ENCODE data around the gene ATP6V1C2.

Gene ATP6V1C2

DNA sequence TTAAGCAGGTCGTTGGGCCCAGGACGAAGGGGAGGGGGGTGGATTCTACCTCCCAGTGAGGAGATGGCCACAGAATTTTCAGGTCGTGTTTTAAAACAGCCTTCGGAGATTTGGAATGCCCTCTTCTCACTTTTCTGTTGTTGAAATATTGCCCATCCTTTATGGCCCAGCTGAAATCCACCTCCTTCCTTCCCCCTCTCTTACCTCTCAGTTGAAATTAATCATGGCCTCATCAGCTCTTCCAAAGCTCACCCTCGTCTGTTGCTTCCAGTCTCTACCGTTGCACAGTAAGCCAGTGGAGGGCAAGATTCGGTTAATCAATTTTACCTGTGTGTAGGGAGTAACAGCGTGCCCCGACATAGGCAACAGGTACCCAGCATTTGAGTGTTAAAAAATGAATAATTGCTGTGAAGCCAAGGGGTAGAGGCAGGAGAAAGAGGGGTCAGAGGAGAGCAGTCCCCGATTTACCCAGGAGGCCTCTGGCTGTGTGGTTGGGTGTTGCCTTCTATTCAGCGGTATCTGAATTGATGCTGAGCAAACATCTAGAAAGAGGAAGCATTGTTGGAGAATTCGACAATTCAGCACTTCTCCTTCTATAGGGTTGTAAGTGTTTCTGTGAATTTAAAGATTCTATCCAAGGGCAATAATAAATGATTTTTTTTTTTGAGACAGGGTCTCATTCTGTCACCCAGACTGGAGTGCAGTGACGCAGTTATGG, 99.7 kb downstream of the ATP6V1C2 start:
- H3K4me3 Mint-ChIP-seq: no peak overlapping the region

GRCh38 chr2:10824191-10824590, 102.8 kb downstream of the ATP6V1C2 start:
- no peaks in the 10 kb centered on the region for H3K9me3 Mint-ChIP-seq
- peaks cover 49 to 78% of the 10 kb centered on the region in 2 donors for H3K27me3 Mint-ChIP-seq
- H3K36me3 Mint-ChIP-seq (ENCODE audit: insufficient read depth): no peaks in the 10 kb centered on the region
- DNase-seq (no peak), ATAC-seq (replicated peaks) (no peak)
- H3K4me1 Mint-ChIP-seq (ENCODE audit: low read depth in 2 of 2): no peaks in the 10 kb centered on the region
- H3K27ac Mint-ChIP-seq: no peak overlapping the region
- H3K4me3 Mint-ChIP-seq: no peak overlapping the region

More for the DNA sequence above, 99.7 kb downstream of the ATP6V1C2 start:
- no peaks in the 10 kb centered on the region for H3K4me1 Mint-ChIP-seq (ENCODE audit: low read depth in 2 of 2)
- no peak overlapping the region for H3K27ac Mint-ChIP-seq
- DNase-seq (no peak), ATAC-seq (replicated peaks) (no peak)
- peaks cover 45 to 72% of the 10 kb centered on the region in 2 donors for H3K27me3 Mint-ChIP-seq
- no peaks in the 10 kb centered on the region for H3K36me3 Mint-ChIP-seq (ENCODE audit: insufficient read depth)
- H3K9me3 Mint-ChIP-seq: no peaks in the 10 kb centered on the region

GRCh38 chr2:10826026-10826425, 104.6 kb downstream of the ATP6V1C2 start:
- DNase-seq: no peak
- Mint-ChIP-seq H3K27ac (no peak overlapping the region), H3K4me1 (ENCODE audit: low read depth in 2 of 2) (no peaks in the 10 kb centered on the region), H3K27me3 (peaks cover 46 to 78% of the 10 kb centered on the region in 2 donors), H3K36me3 (ENCODE audit: insufficient read depth) (no peaks in the 10 kb centered on the region), H3K4me3 (no peak overlapping the region), H3K9me3 (no peaks in the 10 kb centered on the region)
- ATAC-seq (replicated peaks): no peak

DNA sequence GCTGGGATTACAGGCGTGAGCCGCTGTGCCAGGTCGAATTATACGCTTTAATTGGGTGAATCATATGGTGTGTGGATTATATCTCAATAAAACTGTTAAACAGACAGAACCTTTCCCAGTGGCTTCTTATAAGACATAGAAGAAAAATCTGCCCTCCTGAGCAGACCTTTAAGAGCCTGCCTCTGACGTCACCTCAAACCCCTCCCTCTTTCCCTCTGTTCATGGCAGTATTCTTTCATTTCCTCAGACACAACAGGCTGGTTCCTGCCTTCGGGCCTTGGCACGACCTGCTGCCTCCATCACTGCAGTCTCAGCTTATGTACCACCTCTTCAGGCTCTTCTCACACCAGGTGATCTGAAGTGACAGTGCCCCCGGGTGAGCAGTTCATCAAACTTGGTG, 105.2 kb downstream of the ATP6V1C2 start:
- Mint-ChIP-seq H3K27me3 (peaks cover 49 to 79% of the 10 kb centered on the region in 2 donors), H3K36me3 (ENCODE audit: insufficient read depth) (no peaks in the 10 kb centered on the region), H3K4me3 (no peak overlapping the region)

DNA sequence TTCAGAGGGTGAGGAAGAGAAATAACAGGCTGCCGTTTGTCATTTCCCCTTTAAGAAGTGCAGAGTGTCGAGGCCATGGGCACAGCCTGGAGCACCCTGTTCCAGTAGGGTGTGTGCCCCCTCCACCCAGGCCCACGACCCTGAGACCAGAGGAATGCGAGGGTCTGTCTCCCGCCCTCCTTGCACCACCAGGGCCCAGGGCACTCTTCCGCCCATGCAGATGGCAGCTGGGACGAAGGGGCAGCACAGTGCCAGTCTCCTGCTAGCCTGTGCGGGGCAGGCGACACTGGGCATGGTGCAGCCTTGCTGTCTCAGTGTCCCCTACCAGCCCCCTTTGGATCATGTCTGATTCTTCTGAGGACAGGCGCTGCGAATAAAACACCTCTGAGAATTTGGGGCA, 106.9 kb downstream of the ATP6V1C2 start:
- H3K36me3 Mint-ChIP-seq (ENCODE audit: insufficient read depth): no peaks in the 10 kb centered on the region
- no peaks in the 10 kb centered on the region for H3K9me3 Mint-ChIP-seq
- no peak for DNase-seq
- peaks cover 0 to 5% of the 10 kb centered on the region in 2 donors for H3K4me1 Mint-ChIP-seq (ENCODE audit: low read depth in 2 of 2)
- H3K27ac Mint-ChIP-seq: no peak overlapping the region
- H3K4me3 Mint-ChIP-seq: no peak overlapping the region
- H3K27me3 Mint-ChIP-seq: peaks cover 57 to 89% of the 10 kb centered on the region in 2 donors
- no peak for ATAC-seq (replicated peaks)

More for the DNA sequence above, 105.2 kb downstream of the ATP6V1C2 start:
- Mint-ChIP-seq H3K4me1 (ENCODE audit: low read depth in 2 of 2) (no peaks in the 10 kb centered on the region), H3K9me3 (no peaks in the 10 kb centered on the region), H3K27ac (no peak overlapping the region)
- DNase-seq: no peak
- no peak for ATAC-seq (replicated peaks)

- no peak overlapping the region for H3K4me3 Mint-ChIP-seq
- peaks cover 0 to 5% of the 10 kb centered on the region in 2 donors for H3K4me1 Mint-ChIP-seq (ENCODE audit: low read depth in 2 of 2)
- H3K36me3 Mint-ChIP-seq (ENCODE audit: insufficient read depth): no peaks in the 10 kb centered on the region
- DNase-seq (no peak), ATAC-seq (replicated peaks) (no peak)
- peaks cover 53 to 83% of the 10 kb centered on the region in 2 donors for H3K27me3 Mint-ChIP-seq
- no peak overlapping the region for H3K27ac Mint-ChIP-seq
- no peaks in the 10 kb centered on the region for H3K9me3 Mint-ChIP-seq
These were observed 107.9 kb downstream of the ATP6V1C2 start for GRCh38 chr2:10829299-10829698.

- Mint-ChIP-seq H3K4me3 (no peak overlapping the region), H3K9me3 (no peaks in the 10 kb centered on the region), H3K4me1 (ENCODE audit: low read depth in 2 of 2) (peaks cover 0 to 5% of the 10 kb centered on the region in 2 donors), H3K36me3 (ENCODE audit: insufficient read depth) (no peaks in the 10 kb centered on the region), H3K27ac (no peak overlapping the region), H3K27me3 (peaks cover 47 to 74% of the 10 kb centered on the region in 2 donors)
- ATAC-seq (replicated peaks): no peak
- DNase-seq: no peak
These were observed 108.8 kb downstream of the ATP6V1C2 start for GRCh38 chr2:10830203-10830602.

GRCh38 chr2:10830641-10831399, 109.4 kb downstream of the ATP6V1C2 start:
- Mint-ChIP-seq H3K27me3 (peaks cover 41 to 68% of the 10 kb centered on the region in 2 donors), H3K27ac (no peak overlapping the region), H3K9me3 (no peaks in the 10 kb centered on the region), H3K36me3 (ENCODE audit: insufficient read depth) (no peaks in the 10 kb centered on the region), H3K4me3 (no peak overlapping the region), H3K4me1 (ENCODE audit: low read depth in 2 of 2) (peaks cover 0 to 5% of the 10 kb centered on the region in 2 donors)
- ATAC-seq (replicated peaks) (no peak), DNase-seq (no peak)

GRCh38 chr2:10831400-10831985, 110.1 kb downstream of the ATP6V1C2 start:
- H3K36me3 Mint-ChIP-seq (ENCODE audit: insufficient read depth): no peaks in the 10 kb centered on the region
- no peak overlapping the region for H3K4me3 Mint-ChIP-seq
- H3K9me3 Mint-ChIP-seq: no peaks in the 10 kb centered on the region
- H3K27me3 Mint-ChIP-seq: peaks cover 36 to 61% of the 10 kb centered on the region in 2 donors
- DNase-seq: no peak
- H3K27ac Mint-ChIP-seq: no peak overlapping the region
- ATAC-seq (replicated peaks): no peak
- H3K4me1 Mint-ChIP-seq (ENCODE audit: low read depth in 2 of 2): peaks cover 0 to 5% of the 10 kb centered on the region in 2 donors

DNA sequence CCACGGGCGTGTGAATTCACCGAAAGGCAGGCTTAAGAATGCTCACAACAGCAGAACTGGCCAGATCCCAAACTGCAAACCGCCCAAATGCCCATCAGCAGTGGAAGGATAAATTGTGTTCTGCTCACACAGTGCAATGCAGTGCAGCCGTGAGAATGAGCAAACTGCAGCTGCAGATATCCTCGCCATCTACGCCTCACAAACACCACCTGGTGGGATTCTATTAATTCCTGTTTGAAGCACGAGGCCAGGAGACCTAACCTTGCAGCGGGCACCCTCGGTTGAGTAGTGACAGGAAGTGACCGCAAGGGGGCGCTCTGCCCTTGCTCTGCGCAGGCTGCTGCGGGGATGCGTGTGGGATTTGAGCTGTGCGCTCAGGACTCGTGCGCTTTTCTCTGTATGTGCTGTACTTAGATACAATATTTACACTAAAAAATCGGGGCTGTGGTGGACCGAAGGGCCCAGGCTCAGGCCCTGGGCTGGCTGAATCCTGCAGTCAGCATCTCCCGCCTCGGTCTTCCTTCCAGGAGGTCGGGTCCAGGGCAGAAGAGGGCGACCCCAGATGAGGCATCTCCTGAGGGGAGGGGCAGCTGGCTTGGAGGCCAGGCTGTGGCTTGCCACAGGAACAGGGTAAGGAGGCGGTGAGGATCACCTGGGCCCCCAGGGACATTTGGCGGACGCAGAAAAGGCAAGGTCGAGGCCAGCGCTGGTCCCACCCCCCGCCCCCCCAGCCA, 110.9 kb downstream of the ATP6V1C2 start:
- peak; percentile 80 to 83 (median 80) for DNase-seq
- Mint-ChIP-seq H3K27me3 (peaks cover 39 to 62% of the 10 kb centered on the region in 2 donors), H3K36me3 (ENCODE audit: insufficient read depth) (no peaks in the 10 kb centered on the region), H3K9me3 (no peaks in the 10 kb centered on the region), H3K4me1 (ENCODE audit: low read depth in 2 of 2) (peaks cover 0 to 5% of the 10 kb centered on the region in 2 donors), H3K4me3 (peak overlapping the region; percentile 23 to 54), H3K27ac (no peak overlapping the region)
- peak; percentile 90 for ATAC-seq (replicated peaks)

GRCh38 chr2:10833021-10833420, 111.6 kb downstream of the ATP6V1C2 start:
- no peak for ATAC-seq (replicated peaks)
- no peaks in the 10 kb centered on the region for H3K36me3 Mint-ChIP-seq (ENCODE audit: insufficient read depth)

GRCh38 chr2:10834068-10834655, 112.7 kb downstream of the ATP6V1C2 start:
- Mint-ChIP-seq H3K27me3 (peaks cover 53 to 69% of the 10 kb centered on the region in 2 donors), H3K4me3 (no peak overlapping the region), H3K4me1 (ENCODE audit: low read depth in 2 of 2) (peaks cover 0 to 5% of the 10 kb centered on the region in 2 donors), H3K27ac (no peak overlapping the region), H3K9me3 (no peaks in the 10 kb centered on the region), H3K36me3 (ENCODE audit: insufficient read depth) (no peaks in the 10 kb centered on the region)
- no peak for DNase-seq
- ATAC-seq (replicated peaks): no peak

More at GRCh38 chr2:10833021-10833420, 111.6 kb downstream of the ATP6V1C2 start:
- Mint-ChIP-seq H3K4me3 (no peak overlapping the region), H3K27me3 (peaks cover 46 to 69% of the 10 kb centered on the region in 2 donors), H3K9me3 (no peaks in the 10 kb centered on the region), H3K27ac (no peak overlapping the region), H3K4me1 (ENCODE audit: low read depth in 2 of 2) (peaks cover 0 to 5% of the 10 kb centered on the region in 2 donors)
- no peak for DNase-seq

Data from effector memory CD8-positive, alpha-beta T cell (primary cell).